ENCODE data around the gene ZNF205. TPM values are rescaled to one million over a fixed set of nuclear protein-coding genes. Genes with fewer than 3 reads are reported as not detected.
"Not testable (repeated sequence)": the region's sequence is repeated elsewhere in the genome, so short reads cannot be mapped to it uniquely, and the experiment has no call there.

Gene ZNF205
- total RNA-seq, 1 donor from 2014 or later, result 25.1 TPM

DNA sequence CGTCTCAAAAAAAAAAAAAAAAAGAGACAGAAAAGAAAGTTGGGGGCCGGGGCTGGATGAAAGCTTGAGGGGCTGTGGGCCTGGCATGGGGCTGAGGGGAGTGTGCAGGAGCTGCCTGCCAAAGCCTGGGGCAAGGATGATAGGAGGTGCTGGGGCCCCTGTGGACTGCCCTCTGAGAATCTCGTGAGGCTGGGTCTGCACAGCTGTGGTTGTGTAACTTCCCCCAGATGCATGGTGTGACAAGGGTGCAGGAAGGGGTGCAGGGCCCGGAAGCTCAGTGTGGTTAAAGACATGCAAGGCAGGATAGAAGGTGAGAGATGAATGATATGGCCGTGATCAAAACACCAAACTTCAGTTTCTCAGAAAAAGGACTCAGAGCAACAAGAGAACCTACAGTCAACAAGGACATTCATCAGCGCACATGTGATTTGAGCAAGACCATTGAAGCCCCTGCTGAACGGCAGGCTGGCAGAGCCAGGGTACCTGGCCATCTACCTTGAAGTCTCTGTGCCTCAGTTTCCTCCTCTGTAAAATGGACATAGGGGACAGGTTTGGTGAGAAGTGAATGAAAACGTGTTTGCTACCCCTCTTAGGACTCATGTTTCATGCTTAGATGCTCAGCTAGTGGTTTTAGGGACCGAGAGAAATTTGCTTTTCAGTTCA, 37.4 kb upstream of the ZNF205 start:
- peaks cover 9% of the 10 kb centered on the region for H3K27me3 ChIP-seq (ENCODE audit: control insufficient read depth, insufficient read depth, low read length)

DNA sequence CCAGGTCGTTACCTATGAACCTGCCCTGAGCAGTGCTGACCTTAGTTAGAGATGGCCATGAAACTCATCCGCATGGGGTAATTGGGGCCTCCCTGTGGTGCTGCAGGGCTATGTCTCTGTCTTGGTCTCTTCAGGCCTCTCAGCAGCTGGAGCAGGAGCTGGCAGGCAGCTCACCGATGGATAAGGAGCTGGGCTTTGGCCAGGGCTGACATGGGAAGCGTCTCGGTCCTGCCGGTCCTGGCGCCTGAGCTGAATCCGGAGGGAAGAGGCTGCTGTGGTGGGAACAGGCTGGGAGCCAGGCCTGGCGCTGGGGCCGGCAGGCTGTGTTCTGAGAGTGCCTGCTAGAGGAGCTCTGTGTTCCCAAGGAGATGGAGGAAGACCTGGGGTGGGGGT, 36.9 kb upstream of the ZNF205 start:
- no peak for DNase-seq (ENCODE audit: low read depth)
- Histone ChIP-seq H3K36me3 (ENCODE audit: control insufficient read depth, insufficient read depth, low read length) (no peaks in the 10 kb centered on the region), H3K27me3 (ENCODE audit: control insufficient read depth, insufficient read depth, low read length) (peaks cover 9% of the 10 kb centered on the region), H3K4me3 (ENCODE audit: low read depth, low read length) (no peak overlapping the region)
- TF ChIP-seq, protein P1, sequence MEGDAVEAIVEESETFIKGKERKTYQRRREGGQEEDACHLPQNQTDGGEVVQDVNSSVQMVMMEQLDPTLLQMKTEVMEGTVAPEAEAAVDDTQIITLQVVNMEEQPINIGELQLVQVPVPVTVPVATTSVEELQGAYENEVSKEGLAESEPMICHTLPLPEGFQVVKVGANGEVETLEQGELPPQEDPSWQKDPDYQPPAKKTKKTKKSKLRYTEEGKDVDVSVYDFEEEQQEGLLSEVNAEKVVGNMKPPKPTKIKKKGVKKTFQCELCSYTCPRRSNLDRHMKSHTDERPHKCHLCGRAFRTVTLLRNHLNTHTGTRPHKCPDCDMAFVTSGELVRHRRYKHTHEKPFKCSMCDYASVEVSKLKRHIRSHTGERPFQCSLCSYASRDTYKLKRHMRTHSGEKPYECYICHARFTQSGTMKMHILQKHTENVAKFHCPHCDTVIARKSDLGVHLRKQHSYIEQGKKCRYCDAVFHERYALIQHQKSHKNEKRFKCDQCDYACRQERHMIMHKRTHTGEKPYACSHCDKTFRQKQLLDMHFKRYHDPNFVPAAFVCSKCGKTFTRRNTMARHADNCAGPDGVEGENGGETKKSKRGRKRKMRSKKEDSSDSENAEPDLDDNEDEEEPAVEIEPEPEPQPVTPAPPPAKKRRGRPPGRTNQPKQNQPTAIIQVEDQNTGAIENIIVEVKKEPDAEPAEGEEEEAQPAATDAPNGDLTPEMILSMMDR (IDR thresholded peaks at IDR 0.05; ENCODE audit: insufficient read depth, low read length, poor library complexity, severe bottlenecking), result no peak

More for the DNA sequence above, 37.4 kb upstream of the ZNF205 start:
- no peak for DNase-seq (ENCODE audit: low read depth)
- Histone ChIP-seq H3K4me3 (ENCODE audit: low read depth, low read length) (no peak overlapping the region), H3K36me3 (ENCODE audit: control insufficient read depth, insufficient read depth, low read length) (no peaks in the 10 kb centered on the region)
- TF ChIP-seq, protein P1 (IDR thresholded peaks at IDR 0.05; ENCODE audit: insufficient read depth, low read length, poor library complexity, severe bottlenecking), result no peak

DNA sequence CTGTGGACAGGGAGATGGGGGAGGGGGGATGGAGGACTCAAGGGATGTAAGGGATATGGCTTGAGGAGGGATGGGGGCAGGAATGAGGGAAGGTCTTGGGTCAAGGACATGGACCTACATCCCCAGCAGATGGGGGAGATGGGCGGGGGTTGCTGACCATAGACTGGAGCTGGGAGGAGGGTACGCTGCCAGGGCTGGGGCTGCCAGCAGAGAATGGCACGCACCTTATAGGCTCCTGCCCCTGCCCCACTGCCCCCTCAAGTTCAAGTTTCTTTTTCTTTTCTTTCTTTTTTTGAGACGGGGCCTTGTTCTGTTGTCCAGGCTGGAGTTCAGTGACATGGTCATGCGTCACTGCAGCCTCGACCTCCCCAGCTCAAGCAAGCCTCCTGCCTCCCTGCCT, 36.4 kb upstream of the ZNF205 start:
- H3K36me3 ChIP-seq (ENCODE audit: control insufficient read depth, insufficient read depth, low read length); DNase-seq (ENCODE audit: low read depth); H3K4me3 ChIP-seq (ENCODE audit: low read depth, low read length); H3K27me3 ChIP-seq (ENCODE audit: control insufficient read depth, insufficient read depth, low read length): not testable (repeated sequence)

DNA sequence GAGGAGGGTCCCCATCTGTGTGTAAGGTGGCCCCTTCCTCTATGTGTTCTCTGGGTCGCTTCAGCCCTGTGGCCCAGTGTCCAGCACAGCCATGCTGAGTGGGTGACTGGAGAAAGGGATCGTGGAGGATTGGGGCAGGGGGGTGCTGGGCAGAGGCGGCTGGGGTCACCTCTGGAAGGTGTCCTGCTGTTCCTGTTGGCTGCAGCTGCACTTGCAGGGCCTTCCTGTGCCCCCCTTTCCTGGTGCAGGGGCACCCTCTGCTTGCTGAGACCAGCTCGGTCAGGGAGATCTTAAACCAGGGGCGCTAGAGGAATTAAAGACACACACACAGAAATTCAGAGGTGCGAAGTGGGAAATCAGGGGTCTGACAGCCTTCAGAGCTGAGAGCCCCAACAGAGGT, 35.8 kb upstream of the ZNF205 start:
- Histone ChIP-seq H3K36me3 (ENCODE audit: control insufficient read depth, insufficient read depth, low read length) (no peaks in the 10 kb centered on the region), H3K4me3 (ENCODE audit: low read depth, low read length) (no peak overlapping the region), H3K27me3 (ENCODE audit: control insufficient read depth, insufficient read depth, low read length) (peaks cover 9% of the 10 kb centered on the region)
- TF ChIP-seq, protein P1 (IDR thresholded peaks at IDR 0.05; ENCODE audit: insufficient read depth, low read length, poor library complexity, severe bottlenecking), result no peak
- DNase-seq (ENCODE audit: low read depth), result no peak

DNA sequence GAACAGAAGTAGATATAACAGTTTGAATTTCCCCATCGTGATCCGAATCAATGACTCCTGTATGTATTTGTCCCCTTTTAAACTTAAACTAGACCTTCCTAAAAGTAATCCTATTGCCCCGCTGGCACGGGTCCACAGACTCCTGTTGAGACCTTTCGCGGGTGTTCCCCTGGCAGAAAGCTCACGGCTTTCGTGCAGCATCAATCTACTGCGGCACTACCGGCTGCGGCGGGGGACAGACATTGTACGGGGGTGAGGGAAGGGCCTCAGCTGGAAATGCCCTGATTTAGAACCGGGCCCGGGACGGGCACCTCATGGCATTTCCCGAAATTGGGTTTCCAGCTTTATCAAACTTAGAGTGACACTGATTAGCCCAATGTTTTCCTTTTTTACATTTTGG, 32.4 kb upstream of the ZNF205 start:
- no peak for DNase-seq (ENCODE audit: low read depth)
- Histone ChIP-seq H3K27me3 (ENCODE audit: control insufficient read depth, insufficient read depth, low read length) (peaks cover 2% of the 10 kb centered on the region), H3K36me3 (ENCODE audit: control insufficient read depth, insufficient read depth, low read length) (no peaks in the 10 kb centered on the region), H3K4me3 (ENCODE audit: low read depth, low read length) (no peak overlapping the region)
- TF ChIP-seq, protein P1 (IDR thresholded peaks at IDR 0.05; ENCODE audit: insufficient read depth, low read length, poor library complexity, severe bottlenecking), result no peak

DNA sequence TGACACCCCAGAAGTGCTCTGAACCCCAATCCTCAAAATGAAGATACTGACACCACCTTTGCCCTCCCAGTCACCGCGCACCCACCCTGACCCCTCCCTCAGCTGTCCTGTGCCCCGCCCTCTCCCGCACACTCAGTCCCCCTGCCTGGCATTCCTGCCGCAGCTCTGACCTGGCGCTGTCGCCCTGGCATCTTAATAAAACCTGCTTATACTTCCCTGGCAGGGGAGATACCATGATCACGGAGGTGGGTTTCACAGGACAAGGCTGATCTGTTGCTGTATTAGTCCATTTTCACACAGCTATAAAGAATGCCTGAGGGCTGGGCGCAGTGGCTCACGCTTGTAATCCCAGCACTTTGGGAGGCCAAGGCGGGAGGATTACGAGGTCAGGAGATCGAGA, 30.4 kb upstream of the ZNF205 start:
- DNase-seq (ENCODE audit: low read depth); H3K36me3 ChIP-seq (ENCODE audit: control insufficient read depth, insufficient read depth, low read length); H3K27me3 ChIP-seq (ENCODE audit: control insufficient read depth, insufficient read depth, low read length); H3K4me3 ChIP-seq (ENCODE audit: low read depth, low read length): not testable (repeated sequence)

DNA sequence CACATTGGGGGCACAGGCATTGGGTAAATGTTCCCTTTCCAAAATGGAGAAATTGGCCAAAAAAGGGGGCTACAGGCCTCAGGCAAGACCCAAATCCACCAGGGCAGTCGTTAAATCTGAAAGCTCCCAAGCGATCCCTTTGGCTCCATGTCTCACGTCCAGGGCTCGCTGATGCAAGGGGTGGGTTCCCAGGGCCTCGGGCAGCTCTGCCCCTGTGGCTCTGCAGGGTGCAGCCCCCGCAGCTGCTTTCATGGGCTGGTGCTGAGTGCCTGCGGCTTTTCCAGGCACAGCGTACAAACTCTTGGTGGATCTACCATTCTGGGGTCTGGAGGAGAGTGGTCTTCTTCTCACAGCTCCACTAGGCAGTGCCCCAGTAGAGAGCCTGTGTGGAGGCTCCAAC, 29.0 kb upstream of the ZNF205 start:
- not testable (repeated sequence) for H3K36me3 ChIP-seq (ENCODE audit: control insufficient read depth, insufficient read depth, low read length); H3K27me3 ChIP-seq (ENCODE audit: control insufficient read depth, insufficient read depth, low read length); H3K4me3 ChIP-seq (ENCODE audit: low read depth, low read length); DNase-seq (ENCODE audit: low read depth)

All from kidney epithelial cell (primary cell).